Mesenchymal stem cell (in vitro differentiated cells and primary cell): ENCODE measurements around the gene EMB.
"Not testable (repeated sequence)": the region's sequence is repeated elsewhere in the genome, so short reads cannot be mapped to it uniquely, and the experiment has no call there.

ENCODE experiments used
- DNase-seq: peaks from one replicate; pipeline ENCODE4 v3.0.0-alpha.2; 2013
- H2AFZ ChIP-seq: one replicate; pipeline ENCODE4 v1.6.1; 2013; ENCODE audit warnings: low read depth, mild to moderate bottlenecking, control low read depth, inconsistent platforms, low read length, moderate library complexity
- H2AK5ac ChIP-seq: 2 replicates; pipeline ENCODE4 v1.6.1; 2013; ENCODE audit warnings: low read length, moderate library complexity, mild to moderate bottlenecking, inconsistent platforms; ENCODE audit not compliant: severe bottlenecking
- H2BK120ac ChIP-seq: one replicate; pipeline ENCODE4 v1.6.1; 2013; ENCODE audit warnings: low read depth, mild to moderate bottlenecking, inconsistent platforms, low read length, moderate library complexity
- H2BK12ac ChIP-seq, 2 experiments: one replicate each; pipeline ENCODE4 v1.6.1; 2013; ENCODE audit warnings: inconsistent platforms in 2 of 2, low read length in 2 of 2, mild to moderate bottlenecking in 2 of 2, moderate library complexity in 2 of 2, control low read depth in 1 of 2
- H2BK15ac ChIP-seq: one replicate; pipeline ENCODE4 v1.6.1; 2013; ENCODE audit warnings: mild to moderate bottlenecking, low read depth, inconsistent platforms; ENCODE audit not compliant: poor library complexity, severe bottlenecking
- H2BK5ac ChIP-seq: 2 replicates; pipeline ENCODE4 v1.6.1; 2013; ENCODE audit warnings: low read depth, mild to moderate bottlenecking, low read length, control low read depth, inconsistent platforms; ENCODE audit not compliant: poor library complexity, severe bottlenecking
- H3K14ac ChIP-seq, 2 experiments: one replicate each; pipeline ENCODE4 v1.6.1; 2013; ENCODE audit warnings: inconsistent platforms in 2 of 2, low read length in 2 of 2, control low read depth in 1 of 2, mild to moderate bottlenecking in 1 of 2, moderate library complexity in 1 of 2
- H3K18ac ChIP-seq, 2 experiments: one replicate each; pipeline ENCODE4 v1.6.1; 2013; ENCODE audit warnings: inconsistent platforms in 2 of 2, low read length in 2 of 2, control low read depth in 1 of 2, low read depth in 1 of 2, mild to moderate bottlenecking in 1 of 2
- H3K23ac ChIP-seq, 2 experiments: one replicate each; pipeline ENCODE4 v1.6.1; 2013; ENCODE audit warnings: inconsistent platforms in 2 of 2, low read length in 2 of 2, mild to moderate bottlenecking in 2 of 2, moderate library complexity in 2 of 2, control low read depth in 1 of 2
- H3K27ac ChIP-seq: 2 replicates; pipeline ENCODE4 v1.5.1; 2013; ENCODE audit warnings: mild to moderate bottlenecking, moderate library complexity, low read length, control low read depth, inconsistent platforms; ENCODE audit not compliant: poor library complexity, severe bottlenecking
- H3K27me3 ChIP-seq, 2 experiments: 2 replicates each; pipeline versions ENCODE4 v1.6.1 to v1.7.0; 2013; ENCODE audit warnings: low read length in 2 of 2, mild to moderate bottlenecking in 2 of 2, moderate library complexity in 2 of 2, control low read depth in 1 of 2, inconsistent platforms in 1 of 2; ENCODE audit not compliant: control insufficient read depth in 1 of 2, insufficient read depth in 1 of 2
- H3K36me3 ChIP-seq, 2 experiments: 2 replicates each; pipeline versions ENCODE4 v1.6.1 to v1.7.0; 2013; ENCODE audit warnings: low read length in 2 of 2, control low read depth in 1 of 2, inconsistent platforms in 1 of 2, low read depth in 1 of 2, mild to moderate bottlenecking in 1 of 2; ENCODE audit not compliant: insufficient read depth in 2 of 2, control insufficient read depth in 1 of 2
- H3K4ac ChIP-seq, 2 experiments: one replicate each; pipeline ENCODE4 v1.6.1; 2013; ENCODE audit warnings: inconsistent platforms in 2 of 2, low read length in 2 of 2, mild to moderate bottlenecking in 2 of 2, moderate library complexity in 2 of 2, control low read depth in 1 of 2, low read depth in 1 of 2
- H3K4me1 ChIP-seq: 2 replicates; pipeline ENCODE4 v1.6.1; 2013; ENCODE audit warnings: low read depth, low read length, control low read depth; ENCODE audit not compliant: control insufficient read depth, insufficient read depth
- H3K4me2 ChIP-seq: 2 replicates; pipeline ENCODE4 v1.6.1; 2013; ENCODE audit warnings: low read length, mild to moderate bottlenecking, inconsistent platforms; ENCODE audit not compliant: poor library complexity, severe bottlenecking
- H3K4me3 ChIP-seq, 2 experiments: 2 replicates each; pipeline versions ENCODE4 v1.5.1 to v1.7.0; 2013; ENCODE audit warnings: low read length in 2 of 2, mild to moderate bottlenecking in 2 of 2, control low read depth in 1 of 2, low read depth in 1 of 2; ENCODE audit not compliant: insufficient read depth in 1 of 2
- H3K79me1 ChIP-seq: replicated peaks from 2 replicates; pipeline ENCODE4 v1.6.1; 2013; ENCODE audit warnings: mild to moderate bottlenecking, control low read depth, low read length, inconsistent platforms; ENCODE audit not compliant: poor library complexity, severe bottlenecking
- H3K9ac ChIP-seq: 2 replicates; pipeline ENCODE4 v1.7.0; 2013; ENCODE audit warnings: mild to moderate bottlenecking, low read length, moderate library complexity
- H3K9me3 ChIP-seq: 2 replicates; pipeline ENCODE4 v1.7.0; 2013; ENCODE audit warnings: mild to moderate bottlenecking, low read length; ENCODE audit not compliant: control insufficient read depth
- H4K8ac ChIP-seq: one replicate; pipeline ENCODE4 v1.6.1; 2013; ENCODE audit warnings: inconsistent platforms, mild to moderate bottlenecking, low read length, moderate library complexity
- H4K91ac ChIP-seq: one replicate; pipeline ENCODE4 v1.6.1; 2013; ENCODE audit warnings: mild to moderate bottlenecking, low read length, inconsistent platforms
- WGBS: methylation state at CpG from one replicate; pipeline ENCODE4 v1.1.7; 2013; ENCODE audit warnings: mixed read lengths; 5-methylcytosine and 5-hydroxymethylcytosine counted together

EMB gene

GRCh38 chr5:50421184-50421950 is 19.7 kb downstream of the EMB start:
- H3K27ac ChIP-seq, H3K23ac ChIP-seq, H3K4ac ChIP-seq, H3K9ac ChIP-seq, H2BK15ac ChIP-seq, H2BK5ac ChIP-seq, H2BK120ac ChIP-seq, H3K9me3 ChIP-seq, H3K27me3 ChIP-seq, H4K8ac ChIP-seq, H4K91ac ChIP-seq, H2AFZ ChIP-seq, H3K79me1 ChIP-seq, H3K4me2 ChIP-seq, H3K36me3 ChIP-seq, H3K14ac ChIP-seq, H3K18ac ChIP-seq, H3K4me3 ChIP-seq, H2BK12ac ChIP-seq, H3K4me1 ChIP-seq, H2AK5ac ChIP-seq, DNase-seq: not testable (repeated sequence)
- WGBS: 100% methylated on average over 1 of the region's 7 CpGs

GRCh38 chr5:50420343-50420935 is 20.6 kb downstream of the EMB start:
- no peak overlapping the region for H4K91ac ChIP-seq
- no peak overlapping the region for H2BK120ac ChIP-seq
- H3K4ac ChIP-seq: no peak overlapping the region
- no peak overlapping the region for H2AFZ ChIP-seq
- H3K9me3 ChIP-seq: no peaks in the 10 kb centered on the region
- H3K4me1 ChIP-seq: no peaks in the 10 kb centered on the region
- H3K9ac ChIP-seq: no peak overlapping the region
- WGBS: no CpG with 5 or more reads among the region's 5 CpGs
- H4K8ac ChIP-seq: no peak overlapping the region
- H2BK5ac ChIP-seq: no peak overlapping the region
- H3K79me1 ChIP-seq: no peaks in the 10 kb centered on the region
- DNase-seq: peak; percentile 17
- H2AK5ac ChIP-seq: no peak overlapping the region
- H3K23ac ChIP-seq: no peak overlapping the region
- no peak overlapping the region for H3K4me3 ChIP-seq
- H3K4me2 ChIP-seq: no peak overlapping the region
- no peak overlapping the region for H3K18ac ChIP-seq
- no peak overlapping the region for H3K27ac ChIP-seq
- no peak overlapping the region for H2BK12ac ChIP-seq
- no peak overlapping the region for H2BK15ac ChIP-seq
- no peaks in the 10 kb centered on the region for H3K27me3 ChIP-seq
- no peaks in the 10 kb centered on the region for H3K36me3 ChIP-seq
- no peak overlapping the region for H3K14ac ChIP-seq

- WGBS: 87% methylated on average over 4 of the region's 6 CpGs
- not testable (repeated sequence) for H2AK5ac ChIP-seq, H3K4me2 ChIP-seq, H3K27me3 ChIP-seq, H2AFZ ChIP-seq, H3K9ac ChIP-seq, H2BK12ac ChIP-seq, H3K23ac ChIP-seq, H2BK15ac ChIP-seq, H2BK5ac ChIP-seq, H3K79me1 ChIP-seq, H3K36me3 ChIP-seq, H4K91ac ChIP-seq, H3K4me1 ChIP-seq, H3K4me3 ChIP-seq, H4K8ac ChIP-seq, H3K27ac ChIP-seq, H3K18ac ChIP-seq, H2BK120ac ChIP-seq, DNase-seq, H3K9me3 ChIP-seq, H3K4ac ChIP-seq, H3K14ac ChIP-seq
Measured at GRCh38 chr5:50419656-50420055, 21.4 kb downstream of the EMB start.

- not testable (repeated sequence) for H2BK120ac ChIP-seq, H3K14ac ChIP-seq, H3K9me3 ChIP-seq, H2BK15ac ChIP-seq, H3K27ac ChIP-seq, DNase-seq, H3K18ac ChIP-seq, H3K27me3 ChIP-seq, H3K4ac ChIP-seq, H2BK5ac ChIP-seq, H3K4me2 ChIP-seq, H3K9ac ChIP-seq, H4K8ac ChIP-seq, H3K4me1 ChIP-seq, H2AK5ac ChIP-seq, H3K36me3 ChIP-seq, H4K91ac ChIP-seq, H2AFZ ChIP-seq, H3K79me1 ChIP-seq, H3K4me3 ChIP-seq, H2BK12ac ChIP-seq, H3K23ac ChIP-seq
- 71% methylated on average over 2 of the region's 3 CpGs for WGBS
Measured at GRCh38 chr5:50416637-50417036, 24.5 kb downstream of the EMB start.
